Activated effector memory CD4-positive, alpha-beta T cell treated with Interleukin-2 at 50 U/mL for 16 hours (primary cell): Measurements from ENCODE around the gene NODAL.

ENCODE experiments used
- DNase-seq: peaks from one replicate; pipeline ENCODE4 v3.0.0-alpha.2; 2020

The NODAL gene

GRCh38 chr10:70432561-70433263 is 8.8 kb downstream of the NODAL start:
- DNase-seq = no peak

GRCh38 chr10:70432101-70432500 is 9.4 kb downstream of the NODAL start:
- no peak for DNase-seq

- no peak for DNase-seq
Observed at GRCh38 chr10:70430493-70431445, 10.7 kb downstream of the NODAL start.

- no peak for DNase-seq
Observed at GRCh38 chr10:70426823-70427222, 14.7 kb downstream of the NODAL start.

- no peak for DNase-seq
Observed at GRCh38 chr10:70425096-70425495, 16.4 kb downstream of the NODAL start.

GRCh38 chr10:70424320-70424719 is 17.2 kb downstream of the NODAL start:
- DNase-seq = no peak

GRCh38 chr10:70418713-70419112 is 22.8 kb downstream of the NODAL start:
- DNase-seq = no peak

- no peak for DNase-seq
Observed at GRCh38 chr10:70418229-70418628, 23.3 kb downstream of the NODAL start.

GRCh38 chr10:70417568-70417967 is 23.9 kb downstream of the NODAL start:
- no peak for DNase-seq

GRCh38 chr10:70412356-70412755 is 29.1 kb downstream of the NODAL start:
- no peak for DNase-seq

- no peak for DNase-seq
Observed at GRCh38 chr10:70410608-70411007, 30.9 kb downstream of the NODAL start.

GRCh38 chr10:70409772-70410171 is 31.7 kb downstream of the NODAL start:
- no peak for DNase-seq

- DNase-seq = peak; percentile 8
Observed at GRCh38 chr10:70405037-70405824, 36.2 kb downstream of the NODAL start.

GRCh38 chr10:70404787-70405036 is 36.8 kb downstream of the NODAL start:
- DNase-seq = no peak

- DNase-seq = peak; percentile 99
Observed at GRCh38 chr10:70404036-70404786, 37.3 kb downstream of the NODAL start, which contains the start of gene EIF4EBP2. Gene EIF4EBP2, plus strand, starts transcription at chr10:70404145. Its CDS starts 257 bp downstream, at chr10:70404402.

GRCh38 chr10:70403483-70404035 is 37.9 kb downstream of the NODAL start:
- DNase-seq = no peak

- no peak for DNase-seq
Observed at GRCh38 chr10:70399177-70399576, 42.3 kb downstream of the NODAL start.

- no peak for DNase-seq
Observed at GRCh38 chr10:70396140-70396539, 45.3 kb downstream of the NODAL start.

- no peak for DNase-seq
Observed at GRCh38 chr10:70391654-70392053, 49.8 kb downstream of the NODAL start.
